Right lobe of liver (tissue), 4 donors: ENCODE measurements around the gene ATP2B1.

Experiments
- POLR2A ChIP-seq: fragments of 450-650 bp; IDR thresholded peaks from one replicate; pipeline ENCODE4 v1.6.1; 2017; ENCODE audit warnings: antibody characterized with exemption, mild to moderate bottlenecking
- TF ChIP-seq, protein P1 (sequence below), 4 donors: fragments of 200-600 bp in 3 of 4; fragments of 450-650 bp in 1 of 4; IDR thresholded peaks; one replicate each; pipeline versions ENCODE4 v1.5.1 to v1.8.0; 2016 to 2022; ENCODE audit warnings: antibody characterized with exemption in 4 of 4, mild to moderate bottlenecking in 2 of 4
- donor health status: DM: no; HTN: no; CAD: no.
- donor health status: DM: no; HTN: no; CAD: no.
- donor health status: DM: no; HTN: yes; CAD: no.

DNA sequence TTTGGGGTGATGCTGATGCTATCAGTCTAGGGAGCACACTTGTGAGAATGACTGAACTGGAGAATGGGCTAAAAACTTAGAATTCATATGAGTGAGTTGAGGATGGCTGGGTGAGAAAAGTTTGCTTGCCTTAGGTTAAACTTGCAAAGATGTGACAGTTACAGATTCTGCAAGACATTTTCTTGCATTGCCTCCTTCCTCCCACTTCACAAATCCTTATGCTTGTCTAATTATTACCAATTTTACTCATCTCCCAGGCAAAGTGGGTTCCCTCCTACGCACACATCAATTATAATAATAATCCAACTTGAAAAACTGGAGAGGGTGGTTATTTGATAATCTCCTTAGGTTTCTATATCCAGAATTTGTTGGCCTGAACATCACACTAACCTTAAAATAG, 50.9 kb downstream of the ATP2B1 start:
- TF ChIP-seq, protein P1, sequence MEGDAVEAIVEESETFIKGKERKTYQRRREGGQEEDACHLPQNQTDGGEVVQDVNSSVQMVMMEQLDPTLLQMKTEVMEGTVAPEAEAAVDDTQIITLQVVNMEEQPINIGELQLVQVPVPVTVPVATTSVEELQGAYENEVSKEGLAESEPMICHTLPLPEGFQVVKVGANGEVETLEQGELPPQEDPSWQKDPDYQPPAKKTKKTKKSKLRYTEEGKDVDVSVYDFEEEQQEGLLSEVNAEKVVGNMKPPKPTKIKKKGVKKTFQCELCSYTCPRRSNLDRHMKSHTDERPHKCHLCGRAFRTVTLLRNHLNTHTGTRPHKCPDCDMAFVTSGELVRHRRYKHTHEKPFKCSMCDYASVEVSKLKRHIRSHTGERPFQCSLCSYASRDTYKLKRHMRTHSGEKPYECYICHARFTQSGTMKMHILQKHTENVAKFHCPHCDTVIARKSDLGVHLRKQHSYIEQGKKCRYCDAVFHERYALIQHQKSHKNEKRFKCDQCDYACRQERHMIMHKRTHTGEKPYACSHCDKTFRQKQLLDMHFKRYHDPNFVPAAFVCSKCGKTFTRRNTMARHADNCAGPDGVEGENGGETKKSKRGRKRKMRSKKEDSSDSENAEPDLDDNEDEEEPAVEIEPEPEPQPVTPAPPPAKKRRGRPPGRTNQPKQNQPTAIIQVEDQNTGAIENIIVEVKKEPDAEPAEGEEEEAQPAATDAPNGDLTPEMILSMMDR (IDR thresholded peaks at IDR 0.05): no peak
- no peak for TF ChIP-seq POLR2A
